ENCODE measurements around the gene MAT2B.

The MAT2B gene

DNA sequence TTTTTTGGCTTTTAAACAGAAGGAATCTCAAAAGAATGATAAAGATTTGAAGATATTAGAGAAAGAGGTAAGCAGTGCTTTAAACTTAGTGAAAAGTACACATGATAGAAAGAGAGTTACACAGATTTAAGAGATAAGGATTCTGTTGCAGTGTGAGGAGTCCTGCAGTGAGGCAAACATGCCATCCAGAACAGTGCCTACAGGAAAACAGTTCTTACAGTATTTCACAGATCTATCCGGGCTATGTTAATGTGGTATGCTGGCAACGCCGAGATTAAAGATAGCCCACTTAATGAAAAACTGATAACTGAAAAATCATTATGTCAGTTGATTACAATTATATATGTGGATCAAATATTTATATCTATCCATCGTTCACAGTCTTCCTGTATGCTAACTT is 37.7 kb upstream of the MAT2B start:
- peak; percentile 84 for ATAC-seq
- TF ChIP-seq ESRRG (CRISPR knock-in tag; IDR thresholded peaks at IDR 0.05) = no peak
- no peak for TF ChIP-seq BACH2 (CRISPR knock-in tag; IDR thresholded peaks at IDR 0.05; ENCODE audit: borderline replicate concordance)
- no peak for TF ChIP-seq ZNF70 (CRISPR knock-in tag; IDR thresholded peaks at IDR 0.05)
- TF ChIP-seq RARB (CRISPR knock-in tag; IDR thresholded peaks at IDR 0.05) = no peak
- TF ChIP-seq, protein P1, sequence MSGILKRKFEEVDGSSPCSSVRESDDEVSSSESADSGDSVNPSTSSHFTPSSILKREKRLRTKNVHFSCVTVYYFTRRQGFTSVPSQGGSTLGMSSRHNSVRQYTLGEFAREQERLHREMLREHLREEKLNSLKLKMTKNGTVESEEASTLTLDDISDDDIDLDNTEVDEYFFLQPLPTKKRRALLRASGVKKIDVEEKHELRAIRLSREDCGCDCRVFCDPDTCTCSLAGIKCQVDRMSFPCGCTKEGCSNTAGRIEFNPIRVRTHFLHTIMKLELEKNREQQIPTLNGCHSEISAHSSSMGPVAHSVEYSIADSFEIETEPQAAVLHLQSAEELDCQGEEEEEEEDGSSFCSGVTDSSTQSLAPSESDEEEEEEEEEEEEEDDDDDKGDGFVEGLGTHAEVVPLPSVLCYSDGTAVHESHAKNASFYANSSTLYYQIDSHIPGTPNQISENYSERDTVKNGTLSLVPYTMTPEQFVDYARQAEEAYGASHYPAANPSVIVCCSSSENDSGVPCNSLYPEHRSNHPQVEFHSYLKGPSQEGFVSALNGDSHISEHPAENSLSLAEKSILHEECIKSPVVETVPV (CRISPR knock-in tag; IDR thresholded peaks at IDR 0.05) = no peak
- no peak for TF ChIP-seq ZNF565 (CRISPR knock-in tag; conservative IDR thresholded peaks at IDR 0.05; ENCODE audit: low read depth)
- no peak for TF ChIP-seq PPARA (CRISPR knock-in tag; IDR thresholded peaks at IDR 0.05; ENCODE audit: borderline replicate concordance)
- TF ChIP-seq, protein P2, sequence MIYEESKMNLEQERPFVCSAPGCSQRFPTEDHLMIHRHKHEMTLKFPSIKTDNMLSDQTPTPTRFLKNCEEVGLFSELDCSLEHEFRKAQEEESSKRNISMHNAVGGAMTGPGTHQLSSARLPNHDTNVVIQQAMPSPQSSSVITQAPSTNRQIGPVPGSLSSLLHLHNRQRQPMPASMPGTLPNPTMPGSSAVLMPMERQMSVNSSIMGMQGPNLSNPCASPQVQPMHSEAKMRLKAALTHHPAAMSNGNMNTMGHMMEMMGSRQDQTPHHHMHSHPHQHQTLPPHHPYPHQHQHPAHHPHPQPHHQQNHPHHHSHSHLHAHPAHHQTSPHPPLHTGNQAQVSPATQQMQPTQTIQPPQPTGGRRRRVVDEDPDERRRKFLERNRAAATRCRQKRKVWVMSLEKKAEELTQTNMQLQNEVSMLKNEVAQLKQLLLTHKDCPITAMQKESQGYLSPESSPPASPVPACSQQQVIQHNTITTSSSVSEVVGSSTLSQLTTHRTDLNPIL (CRISPR knock-in tag; IDR thresholded peaks at IDR 0.05; ENCODE audit: low read depth) = no peak
- no peak for TF ChIP-seq TSHZ2 (CRISPR knock-in tag; IDR thresholded peaks at IDR 0.05)
- no peak for TF ChIP-seq OSR1 (CRISPR knock-in tag; IDR thresholded peaks at IDR 0.05)
- TF ChIP-seq CSDC2 (CRISPR knock-in tag; IDR thresholded peaks at IDR 0.05) = no peak

DNA sequence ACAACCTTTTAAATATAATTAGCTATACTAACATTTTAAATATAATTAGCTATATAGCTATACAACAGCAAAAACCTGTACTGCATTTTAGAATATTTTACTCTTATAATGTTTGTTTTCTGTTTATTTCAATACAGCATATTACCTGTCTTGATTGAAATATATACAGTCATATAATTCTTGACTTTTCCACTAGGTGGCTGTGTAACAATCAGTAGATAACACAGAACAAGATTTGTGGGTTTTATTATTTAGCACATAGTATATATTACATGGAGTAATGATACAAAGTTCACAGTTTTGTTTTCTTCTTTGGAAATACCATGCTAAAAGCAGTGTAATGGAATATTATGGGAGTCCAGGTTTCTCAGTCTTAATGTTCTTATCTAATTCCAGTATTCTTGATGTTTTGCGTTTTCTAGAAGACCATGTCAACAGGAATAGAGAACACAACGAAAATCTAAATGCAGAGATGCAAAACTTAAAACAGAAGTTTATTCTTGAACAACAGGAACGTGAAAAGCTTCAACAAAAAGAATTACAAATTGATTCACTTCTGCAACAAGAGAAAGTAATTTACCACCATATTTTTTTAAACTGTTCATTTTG is 31.7 kb upstream of the MAT2B start:
- peak; percentile 81 for ATAC-seq
- TF ChIP-seq ZNF565 (CRISPR knock-in tag; conservative IDR thresholded peaks at IDR 0.05; ENCODE audit: low read depth) = no peak
- no peak for TF ChIP-seq ZNF8 (CRISPR knock-in tag; IDR thresholded peaks at IDR 0.05)
- no peak for TF ChIP-seq ESRRG (CRISPR knock-in tag; IDR thresholded peaks at IDR 0.05)
- TF ChIP-seq, protein P3, sequence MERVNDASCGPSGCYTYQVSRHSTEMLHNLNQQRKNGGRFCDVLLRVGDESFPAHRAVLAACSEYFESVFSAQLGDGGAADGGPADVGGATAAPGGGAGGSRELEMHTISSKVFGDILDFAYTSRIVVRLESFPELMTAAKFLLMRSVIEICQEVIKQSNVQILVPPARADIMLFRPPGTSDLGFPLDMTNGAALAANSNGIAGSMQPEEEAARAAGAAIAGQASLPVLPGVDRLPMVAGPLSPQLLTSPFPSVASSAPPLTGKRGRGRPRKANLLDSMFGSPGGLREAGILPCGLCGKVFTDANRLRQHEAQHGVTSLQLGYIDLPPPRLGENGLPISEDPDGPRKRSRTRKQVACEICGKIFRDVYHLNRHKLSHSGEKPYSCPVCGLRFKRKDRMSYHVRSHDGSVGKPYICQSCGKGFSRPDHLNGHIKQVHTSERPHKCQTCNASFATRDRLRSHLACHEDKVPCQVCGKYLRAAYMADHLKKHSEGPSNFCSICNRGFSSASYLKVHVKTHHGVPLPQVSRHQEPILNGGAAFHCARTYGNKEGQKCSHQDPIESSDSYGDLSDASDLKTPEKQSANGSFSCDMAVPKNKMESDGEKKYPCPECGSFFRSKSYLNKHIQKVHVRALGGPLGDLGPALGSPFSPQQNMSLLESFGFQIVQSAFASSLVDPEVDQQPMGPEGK (CRISPR knock-in tag; IDR thresholded peaks at IDR 0.05; ENCODE audit: borderline replicate concordance) = no peak
- TF ChIP-seq ZFP3 (CRISPR knock-in tag; IDR thresholded peaks at IDR 0.05) = no peak
- TF ChIP-seq ISL1 (CRISPR knock-in tag; IDR thresholded peaks at IDR 0.05) = no peak
- TF ChIP-seq ARNTL (CRISPR knock-in tag; IDR thresholded peaks at IDR 0.05; ENCODE audit: borderline replicate concordance, low read depth) = no peak
- no peak for TF ChIP-seq RARB (CRISPR knock-in tag; IDR thresholded peaks at IDR 0.05)
- TF ChIP-seq OSR1 (CRISPR knock-in tag; IDR thresholded peaks at IDR 0.05) = no peak
- no peak for TF ChIP-seq BACH2 (CRISPR knock-in tag; IDR thresholded peaks at IDR 0.05; ENCODE audit: borderline replicate concordance)

DNA sequence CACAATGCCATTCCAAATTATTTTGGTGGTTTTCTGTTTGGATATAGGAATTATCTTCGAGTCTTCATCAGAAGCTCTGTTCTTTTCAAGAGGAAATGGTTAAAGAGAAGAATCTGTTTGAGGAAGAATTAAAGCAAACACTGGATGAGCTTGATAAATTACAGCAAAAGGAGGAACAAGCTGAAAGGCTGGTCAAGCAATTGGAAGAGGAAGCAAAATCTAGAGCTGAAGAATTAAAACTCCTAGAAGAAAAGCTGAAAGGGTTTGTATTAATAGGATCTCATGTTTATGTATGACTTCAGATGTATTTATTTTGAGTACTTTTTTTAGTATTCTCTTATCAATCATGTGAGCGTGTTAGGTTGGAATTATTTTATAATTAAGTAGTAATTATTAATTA is 30.0 kb upstream of the MAT2B start:
- TF ChIP-seq CSDC2 (CRISPR knock-in tag; IDR thresholded peaks at IDR 0.05) = no peak
- no peak for TF ChIP-seq ZNF565 (CRISPR knock-in tag; conservative IDR thresholded peaks at IDR 0.05; ENCODE audit: low read depth)
- TF ChIP-seq TCF4 (CRISPR knock-in tag; IDR thresholded peaks at IDR 0.05; ENCODE audit: borderline replicate concordance) = no peak
- TF ChIP-seq TSHZ2 (CRISPR knock-in tag; IDR thresholded peaks at IDR 0.05) = no peak
- no peak for TF ChIP-seq ZNF70 (CRISPR knock-in tag; IDR thresholded peaks at IDR 0.05)
- TF ChIP-seq, protein P4, sequence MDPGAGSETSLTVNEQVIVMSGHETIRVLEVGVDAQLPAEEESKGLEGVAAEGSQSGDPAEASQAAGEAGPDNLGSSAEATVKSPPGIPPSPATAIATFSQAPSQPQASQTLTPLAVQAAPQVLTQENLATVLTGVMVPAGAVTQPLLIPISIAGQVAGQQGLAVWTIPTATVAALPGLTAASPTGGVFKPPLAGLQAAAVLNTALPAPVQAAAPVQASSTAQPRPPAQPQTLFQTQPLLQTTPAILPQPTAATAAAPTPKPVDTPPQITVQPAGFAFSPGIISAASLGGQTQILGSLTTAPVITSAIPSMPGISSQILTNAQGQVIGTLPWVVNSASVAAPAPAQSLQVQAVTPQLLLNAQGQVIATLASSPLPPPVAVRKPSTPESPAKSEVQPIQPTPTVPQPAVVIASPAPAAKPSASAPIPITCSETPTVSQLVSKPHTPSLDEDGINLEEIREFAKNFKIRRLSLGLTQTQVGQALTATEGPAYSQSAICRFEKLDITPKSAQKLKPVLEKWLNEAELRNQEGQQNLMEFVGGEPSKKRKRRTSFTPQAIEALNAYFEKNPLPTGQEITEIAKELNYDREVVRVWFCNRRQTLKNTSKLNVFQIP (CRISPR knock-in tag; IDR thresholded peaks at IDR 0.05; ENCODE audit: borderline replicate concordance, low read depth) = no peak
- no peak for TF ChIP-seq ARNTL (CRISPR knock-in tag; IDR thresholded peaks at IDR 0.05; ENCODE audit: borderline replicate concordance, low read depth)
- TF ChIP-seq, protein P3 (CRISPR knock-in tag; IDR thresholded peaks at IDR 0.05; ENCODE audit: borderline replicate concordance) = no peak
- TF ChIP-seq SNAI2 (CRISPR knock-in tag; IDR thresholded peaks at IDR 0.05) = no peak
- no peak for TF ChIP-seq ZC3H10 (CRISPR knock-in tag; IDR thresholded peaks at IDR 0.05)
- TF ChIP-seq ZNF8 (CRISPR knock-in tag; IDR thresholded peaks at IDR 0.05) = no peak
- no peak for TF ChIP-seq PPARA (CRISPR knock-in tag; IDR thresholded peaks at IDR 0.05; ENCODE audit: borderline replicate concordance)
- no peak for ATAC-seq

All from SK-N-SH treated with all-trans-retinoic acid at 6 μM for 48 hours (cell line).